HG03520 (cell line): ENCODE results near the gene CORO2A.
A peak's percentile ranks its signal among the peaks of the same experiment; 100 is the strongest.
"Not testable (repeated sequence)": the region's sequence is repeated elsewhere in the genome, so short reads cannot be mapped to it uniquely, and the experiment has no call there.

ENCODE experiments used
- ATAC-seq: cut with Tn5 transposase; IDR thresholded peaks from one replicate; pipeline ENCODE4 v1.9.1; 2021; ENCODE audit warnings: mild to moderate bottlenecking, moderate library complexity; ENCODE audit not compliant: unreplicated experiment

Gene CORO2A

DNA sequence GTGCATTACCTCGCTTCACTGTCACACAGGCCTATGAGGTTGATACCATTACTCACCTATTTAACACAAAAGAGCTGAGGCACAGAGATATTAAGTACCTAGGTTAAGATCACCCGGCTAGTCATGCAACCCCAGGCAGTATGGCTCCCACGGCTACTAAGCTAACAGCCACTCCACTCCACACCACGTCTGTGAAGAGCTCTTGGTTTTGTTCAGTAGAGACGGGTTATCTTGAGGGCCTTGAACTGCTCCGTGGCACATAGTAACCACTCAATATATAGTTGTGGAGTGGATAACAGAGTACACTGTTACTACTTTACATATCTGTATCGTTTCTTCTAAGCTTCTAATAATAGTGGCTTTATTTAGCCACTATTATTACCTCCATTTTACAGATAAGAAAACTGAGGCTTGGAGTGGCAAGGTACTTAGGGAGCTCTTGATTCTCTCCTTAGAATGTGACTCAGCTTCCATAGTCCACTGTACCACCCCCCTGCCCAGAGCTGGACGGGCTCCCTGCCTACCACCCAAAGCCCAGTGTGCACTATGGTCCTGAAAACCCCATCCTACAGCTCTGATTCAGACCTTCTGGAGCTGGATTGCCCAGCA is 1.0 kb upstream of the CORO2A start:
- ATAC-seq: no peak

DNA sequence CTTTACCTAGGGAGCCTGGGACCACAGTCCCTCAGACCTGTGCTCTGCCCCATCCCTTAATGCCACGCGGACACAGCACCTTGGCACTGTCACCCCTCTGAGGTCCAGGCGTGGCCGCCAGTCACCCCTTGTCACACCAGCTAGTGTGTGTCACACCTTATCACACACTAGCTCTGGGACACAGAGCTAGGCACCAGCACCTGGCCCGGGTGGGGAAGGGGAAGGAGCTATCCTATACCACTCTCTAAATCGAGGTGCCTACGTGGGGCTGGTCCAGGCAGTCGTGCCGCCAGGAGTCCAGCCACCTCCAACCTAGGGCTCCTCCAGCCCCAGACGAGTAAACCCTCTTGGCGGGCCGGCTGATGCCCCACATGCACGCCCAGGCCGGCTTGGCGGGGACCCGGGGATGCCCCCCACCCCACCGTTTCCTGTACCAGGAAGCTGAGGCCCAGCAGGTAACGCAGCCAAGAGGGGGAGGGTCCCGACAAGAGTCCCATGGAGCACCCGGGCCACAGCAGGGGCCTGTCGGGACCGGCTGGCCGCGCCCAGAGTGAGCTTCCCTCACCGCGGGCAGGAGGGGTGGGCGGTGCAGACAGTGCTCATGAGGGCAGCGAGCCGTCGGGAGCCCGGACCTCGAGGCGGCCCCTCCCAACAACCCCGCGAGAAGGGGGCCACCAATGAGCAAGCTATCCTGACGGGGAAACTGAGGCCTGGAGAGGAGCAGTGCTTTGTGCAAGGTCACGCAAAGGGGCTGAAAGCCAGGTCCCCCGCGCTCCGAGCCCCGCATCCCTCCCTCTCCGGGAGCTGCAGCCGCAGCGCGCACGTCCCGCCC is 550 bp downstream of the CORO2A start:
- ATAC-seq: peak; percentile 21

DNA sequence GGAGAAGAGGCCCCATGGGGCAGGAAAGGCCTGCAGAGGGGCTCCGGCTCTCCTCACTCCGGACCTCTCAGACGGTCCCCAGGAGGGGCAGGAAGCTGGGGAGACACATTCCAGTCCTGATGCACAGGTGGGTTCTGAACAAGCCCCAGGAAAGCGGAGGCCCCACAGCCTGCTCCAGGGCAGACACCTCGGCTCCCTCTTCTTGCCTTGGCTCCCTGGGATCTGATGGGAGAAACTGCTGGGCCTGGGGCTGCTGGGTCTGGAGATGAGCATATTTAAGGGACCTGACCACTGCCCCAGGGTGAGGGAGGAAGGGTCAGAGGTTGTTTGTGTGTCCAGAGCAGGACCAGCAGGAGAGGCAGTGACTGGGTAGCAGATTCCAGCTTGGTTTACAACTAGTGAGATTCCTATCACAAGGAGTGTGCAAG is 1.2 kb downstream of the CORO2A start:
- ATAC-seq: no peak

DNA sequence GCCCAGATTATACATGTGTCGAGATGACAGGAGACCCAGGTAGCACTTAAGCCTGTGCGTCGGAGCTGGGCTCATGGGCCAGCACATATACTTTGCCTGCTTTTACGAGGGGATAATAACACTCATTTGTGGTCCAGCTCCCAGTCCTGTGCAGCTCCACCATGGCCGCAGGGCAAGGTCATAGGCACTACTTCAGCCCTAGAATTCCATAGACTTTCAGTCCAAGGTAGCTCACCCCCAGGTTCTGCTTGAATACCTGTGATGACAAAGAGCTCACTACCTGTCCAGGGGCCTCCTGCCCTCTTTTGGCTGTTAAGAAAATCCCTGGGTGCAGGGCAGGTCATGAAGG is 1.7 kb downstream of the CORO2A start:
- no peak for ATAC-seq

DNA sequence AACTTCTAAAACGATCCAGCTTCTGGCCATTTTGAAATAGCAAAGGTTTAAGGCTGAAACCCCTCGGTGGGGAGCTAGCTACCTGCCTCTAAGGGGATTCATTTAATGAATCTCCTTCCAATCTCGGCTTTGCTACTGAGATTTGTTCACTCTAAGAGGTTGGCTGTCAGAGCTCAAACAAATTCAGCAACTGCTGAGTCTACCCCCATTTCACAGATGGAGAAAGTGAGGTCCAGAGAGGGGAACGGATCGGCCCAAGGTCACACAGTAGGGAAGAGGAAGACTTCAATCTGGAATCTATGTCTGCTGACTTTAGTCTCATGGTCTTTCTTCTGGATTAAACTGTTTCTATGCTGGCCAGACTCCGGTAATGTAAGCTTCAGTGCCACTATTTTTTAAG is 3.0 kb downstream of the CORO2A start:
- ATAC-seq: no peak

DNA sequence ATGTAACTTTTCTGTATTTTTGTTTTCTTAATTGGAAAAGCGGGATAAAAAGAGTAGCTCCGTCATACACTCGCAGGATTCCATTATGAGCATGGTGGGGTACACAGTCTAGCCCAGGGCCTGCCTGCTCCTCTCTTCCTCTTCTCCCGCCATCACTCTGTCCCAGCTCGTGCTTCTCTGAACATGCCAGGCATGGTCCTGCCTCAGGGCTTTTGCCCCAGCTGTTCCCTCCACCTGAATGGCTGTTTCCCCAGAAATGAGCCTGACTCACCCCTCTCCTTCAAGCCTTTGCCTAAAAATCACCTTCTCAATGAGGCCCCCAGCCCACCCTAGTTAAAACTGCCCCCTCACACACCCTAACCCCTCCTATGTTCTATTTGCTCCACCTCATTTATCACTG is 4.5 kb downstream of the CORO2A start:
- no peak for ATAC-seq

DNA sequence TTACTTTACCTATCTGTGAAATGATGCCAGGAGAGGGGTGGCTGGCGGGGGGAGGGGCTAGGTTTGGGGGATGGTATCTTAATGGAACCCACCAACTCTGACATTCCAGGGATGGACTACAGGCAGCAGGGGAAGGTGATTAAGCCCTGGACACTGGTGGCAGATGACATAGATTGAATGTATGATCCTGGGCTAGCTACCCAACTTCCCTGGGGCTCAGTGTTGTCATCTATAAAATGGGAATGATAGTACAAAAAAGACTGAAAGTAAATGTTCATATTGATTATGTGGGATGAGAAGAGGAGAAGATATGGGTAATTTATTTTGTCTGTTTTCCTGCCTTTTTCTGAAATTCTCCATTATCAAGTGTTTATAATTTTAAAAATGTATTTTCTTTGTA is 6.2 kb downstream of the CORO2A start:
- no peak for ATAC-seq

DNA sequence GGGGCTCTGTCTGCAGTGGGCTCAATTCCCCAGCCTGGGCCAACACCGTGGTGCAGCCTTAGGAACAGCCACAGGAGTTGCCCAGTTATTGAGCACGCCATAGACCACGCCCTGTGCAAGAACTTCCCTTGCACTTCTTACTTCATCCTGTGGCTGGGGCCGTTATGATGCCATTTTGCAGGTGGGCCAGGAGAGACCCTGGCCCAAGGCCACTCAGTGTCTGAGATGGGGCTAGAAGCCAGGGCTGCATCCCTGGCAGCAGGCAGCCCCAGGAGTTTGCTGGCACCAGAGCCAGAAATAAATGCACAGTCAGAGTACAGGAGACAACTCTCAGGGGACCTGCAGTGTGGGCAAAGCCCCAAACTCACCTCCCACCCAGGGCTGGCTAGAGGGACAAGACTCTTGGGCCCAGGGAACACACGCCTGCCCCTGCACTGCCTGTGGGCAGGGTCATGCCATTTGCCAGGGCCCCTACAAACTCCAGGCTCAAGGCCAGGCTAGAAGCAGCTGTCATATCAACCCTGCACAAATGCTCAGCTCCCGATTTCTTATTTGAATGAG is 6.7 kb downstream of the CORO2A start:
- no peak for ATAC-seq

DNA sequence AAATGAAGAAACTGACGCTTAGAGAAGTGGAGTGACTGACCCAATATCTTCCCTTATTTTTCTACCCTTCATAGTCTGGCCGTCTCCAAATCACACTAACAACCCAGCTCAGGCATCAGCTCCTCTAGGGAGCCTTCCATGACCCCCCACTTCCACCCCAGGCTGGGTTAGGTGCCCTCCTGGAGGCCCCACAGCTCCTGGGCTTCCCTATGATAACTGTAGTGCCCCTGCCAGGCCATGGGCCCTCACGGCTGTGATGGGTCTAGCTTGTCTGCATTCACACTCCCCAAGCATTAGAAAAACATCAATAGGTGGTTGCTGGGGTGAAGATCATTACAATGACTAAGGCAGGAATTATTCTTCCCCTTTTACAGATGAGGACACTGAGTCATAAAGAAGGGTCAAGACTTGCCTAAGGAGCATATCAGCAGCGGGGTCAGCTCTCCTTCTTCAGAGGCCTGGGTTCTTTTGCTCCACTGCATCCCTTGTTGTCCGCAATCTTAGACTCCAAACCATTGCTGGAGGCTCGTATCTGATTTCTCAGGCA is 7.3 kb downstream of the CORO2A start:
- ATAC-seq: no peak

DNA sequence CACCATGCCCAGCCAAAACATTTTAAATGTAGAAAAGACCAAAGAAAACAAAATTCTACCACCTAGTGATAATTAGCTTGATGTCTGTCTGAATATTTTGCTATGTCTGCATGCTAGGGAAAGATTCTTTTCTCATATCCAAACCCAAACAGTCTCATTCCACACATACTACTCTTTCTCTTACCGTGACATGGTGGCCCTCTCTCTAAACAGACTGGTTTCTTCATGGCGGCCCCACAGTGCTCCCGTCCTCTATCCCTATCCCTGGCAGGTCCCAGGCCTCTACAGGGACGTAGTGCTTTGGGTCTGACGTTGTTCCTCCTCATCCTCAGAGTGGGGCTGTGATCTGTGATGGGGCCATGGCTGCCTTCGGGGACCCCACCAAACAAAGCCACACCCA is 8.1 kb downstream of the CORO2A start:
- ATAC-seq: no peak

DNA sequence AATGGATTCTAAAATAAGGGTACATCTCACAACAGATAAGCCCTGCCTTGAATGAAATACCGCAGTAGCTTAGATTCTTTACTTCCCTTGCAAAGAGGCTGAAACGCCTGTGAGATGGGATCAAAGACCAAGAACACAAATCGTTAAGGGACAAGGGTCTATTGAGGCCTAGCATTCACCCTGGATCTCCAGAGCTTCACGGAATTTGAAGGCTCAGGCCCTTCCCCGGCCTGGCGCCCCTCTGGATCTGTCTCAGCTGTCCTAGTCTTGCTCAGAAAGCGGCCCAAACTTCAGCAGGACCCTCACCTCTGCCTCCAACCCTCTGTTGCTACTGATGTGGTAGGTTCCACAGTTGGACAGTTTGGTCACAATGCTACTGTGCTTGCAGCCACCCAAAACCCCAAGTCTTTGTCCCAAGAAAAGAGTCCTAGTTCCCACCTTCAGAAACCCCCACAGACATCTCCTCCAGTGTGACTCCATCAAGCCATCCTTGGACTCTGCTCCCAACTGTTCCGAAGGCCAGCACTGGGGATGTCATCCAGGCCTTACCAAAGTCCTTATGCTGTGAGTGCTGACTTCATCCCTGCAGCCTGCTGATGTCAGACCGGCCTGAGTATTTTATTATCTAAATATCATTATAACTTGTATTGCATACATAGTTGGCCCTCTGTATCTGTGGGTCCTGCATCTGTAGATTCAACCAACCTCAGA is 9.4 kb downstream of the CORO2A start:
- ATAC-seq: no peak

DNA sequence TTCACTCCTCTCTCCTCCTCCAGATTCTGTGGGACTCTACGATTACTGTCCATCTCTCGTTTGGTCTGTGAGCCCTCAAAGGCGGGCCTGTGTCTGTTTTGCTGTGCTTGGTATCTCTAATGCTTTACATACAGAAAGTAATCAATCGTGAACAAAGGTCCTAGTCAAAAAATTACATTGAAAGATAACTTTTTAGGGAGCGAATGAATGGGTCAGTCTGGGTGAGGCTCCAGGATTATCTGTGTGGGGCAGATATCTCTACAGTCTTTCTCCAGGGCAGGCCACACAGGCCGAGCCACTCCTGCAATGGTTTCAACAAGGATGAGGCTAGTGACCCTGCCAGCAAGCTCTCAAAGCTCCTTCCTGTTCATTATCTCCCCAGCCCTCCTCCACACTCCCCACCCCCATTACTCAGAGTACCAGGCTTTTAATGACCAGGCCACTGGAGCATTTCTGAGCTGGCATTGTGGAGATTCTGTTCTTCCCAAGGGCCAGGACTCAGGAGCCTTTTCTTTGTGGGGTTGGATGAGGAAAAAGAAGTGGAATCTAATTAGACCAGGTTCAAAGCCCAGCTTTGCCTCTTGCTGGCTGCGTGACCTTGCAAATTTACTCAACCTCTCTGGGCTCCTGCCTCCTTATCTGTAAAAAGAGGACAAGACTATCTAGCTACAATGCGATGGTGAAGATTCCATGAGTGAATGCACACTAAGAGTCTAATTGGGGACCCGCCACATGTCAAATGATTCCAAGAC is 10.2 kb downstream of the CORO2A start:
- ATAC-seq: no peak

DNA sequence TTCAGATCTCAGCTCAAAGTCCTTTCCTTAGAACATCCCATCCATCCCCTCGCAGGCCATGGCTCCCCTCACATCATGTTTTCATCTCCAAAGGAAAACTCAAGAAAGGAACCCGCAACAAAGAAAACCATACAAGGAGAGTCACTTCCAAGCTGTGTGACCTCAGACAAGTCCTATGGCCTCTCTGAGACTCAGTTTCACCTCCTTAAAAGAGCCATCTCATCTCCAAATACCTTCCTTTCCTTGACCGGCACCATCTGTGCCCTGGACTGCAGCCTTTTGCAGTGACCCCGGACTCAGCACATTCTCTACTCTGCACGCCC is 10.7 kb downstream of the CORO2A start:
- ATAC-seq: no peak

DNA sequence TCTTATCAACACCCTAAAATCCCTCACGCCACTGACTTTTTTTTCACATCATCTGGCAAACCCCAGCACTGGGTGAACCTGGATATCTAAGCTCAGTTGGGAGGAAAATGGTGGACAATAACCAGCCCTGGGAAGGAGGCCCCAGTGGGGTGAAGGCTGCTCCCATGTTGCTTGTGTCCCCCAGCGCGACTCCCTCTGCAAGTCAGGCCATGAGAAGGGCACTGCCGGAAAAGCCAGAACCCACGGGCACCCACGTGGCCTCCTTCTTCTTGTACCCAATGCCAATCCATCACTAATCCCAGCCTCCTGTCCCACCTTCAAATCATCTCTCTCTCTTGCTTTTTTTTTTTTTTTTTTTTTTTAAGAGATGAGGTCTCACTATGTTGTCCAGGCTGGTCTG is 11.4 kb downstream of the CORO2A start:
- ATAC-seq: no peak

DNA sequence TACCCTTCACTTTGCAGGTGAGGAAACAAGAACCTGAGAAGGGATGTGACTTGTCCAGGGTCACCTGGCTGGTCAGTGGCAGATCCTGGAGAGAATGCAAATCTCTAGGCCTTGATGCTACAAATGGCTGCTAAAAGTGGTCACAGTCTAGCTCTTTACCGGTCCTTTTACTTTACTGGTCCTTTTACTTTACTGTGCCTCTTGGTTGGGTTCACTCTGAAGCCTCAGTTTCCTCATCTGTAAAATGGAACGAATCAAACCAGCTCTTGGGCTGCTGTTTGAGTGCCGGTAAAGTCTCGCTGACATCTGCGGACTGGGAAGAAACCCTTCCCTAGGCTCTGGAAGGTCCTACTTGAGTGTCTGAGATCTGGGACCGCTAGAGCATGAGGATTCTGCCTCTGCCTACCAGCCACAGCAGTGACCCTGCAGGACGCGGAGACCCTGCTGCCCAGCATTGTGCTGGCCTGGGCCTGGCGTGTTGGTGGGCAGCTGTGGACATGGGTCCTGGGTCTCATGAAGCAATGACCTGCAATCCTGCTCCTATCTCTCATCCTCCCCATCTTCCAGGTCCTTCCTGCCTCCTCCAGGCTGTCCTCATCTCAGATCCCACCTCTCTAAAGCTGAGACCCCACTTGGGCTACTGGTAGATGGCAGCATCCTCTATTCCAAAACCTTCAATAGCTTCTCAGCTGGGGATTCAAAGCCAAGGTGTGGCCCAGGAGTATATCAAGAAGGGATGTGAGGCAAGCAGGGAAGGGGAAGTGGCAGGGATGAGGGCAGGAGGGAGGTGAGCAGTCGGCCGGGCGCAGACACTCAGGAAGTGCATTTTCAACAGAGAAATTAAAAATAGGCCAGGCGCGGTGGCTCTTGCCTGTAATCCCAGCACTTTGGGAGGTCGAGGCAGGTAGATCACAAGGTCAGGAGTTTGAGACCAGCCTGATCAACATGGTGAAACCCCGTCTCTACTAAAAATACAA is 13.3 kb downstream of the CORO2A start:
- no peak for ATAC-seq

DNA sequence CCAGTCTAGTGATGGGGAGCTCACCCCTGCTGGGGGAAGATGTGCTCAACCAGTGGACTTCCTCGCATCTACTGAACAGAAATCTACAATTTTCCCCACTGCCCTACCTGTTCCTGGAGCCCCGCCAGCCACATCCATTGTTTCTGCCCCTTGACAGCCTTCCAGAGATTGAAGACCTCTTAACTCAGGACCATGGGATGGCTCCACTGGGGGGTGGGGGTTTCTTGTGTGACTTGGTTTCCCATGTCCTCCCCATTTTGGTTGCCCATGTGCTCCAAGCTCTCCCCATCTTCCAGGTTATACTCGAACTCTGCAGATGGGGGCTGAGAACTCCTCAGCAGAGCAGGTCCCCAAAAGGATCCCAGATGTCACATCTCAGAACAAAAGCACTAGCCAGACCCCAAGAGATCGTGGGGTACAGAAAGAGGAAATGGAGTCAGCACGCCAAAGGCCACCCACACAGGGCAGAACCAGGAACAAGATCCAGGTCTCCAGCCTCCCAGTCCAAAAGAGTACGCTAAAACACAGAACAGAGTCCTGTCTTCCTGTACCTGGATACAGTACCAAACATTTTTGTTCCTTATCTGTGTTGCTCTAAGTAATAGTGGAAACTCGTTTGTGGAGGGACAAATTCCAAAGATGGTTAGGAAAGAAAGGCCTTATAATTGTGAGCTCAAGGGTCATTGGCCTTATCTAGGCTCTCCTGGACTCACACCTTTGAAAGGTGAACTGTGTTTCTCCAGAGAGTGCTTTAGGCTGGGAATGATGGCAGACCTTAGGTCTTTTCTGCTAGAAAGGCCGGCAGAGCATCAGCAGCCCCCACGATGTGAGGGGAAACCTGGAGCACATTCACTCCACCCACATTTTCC is 15.8 kb downstream of the CORO2A start:
- no peak for ATAC-seq

DNA sequence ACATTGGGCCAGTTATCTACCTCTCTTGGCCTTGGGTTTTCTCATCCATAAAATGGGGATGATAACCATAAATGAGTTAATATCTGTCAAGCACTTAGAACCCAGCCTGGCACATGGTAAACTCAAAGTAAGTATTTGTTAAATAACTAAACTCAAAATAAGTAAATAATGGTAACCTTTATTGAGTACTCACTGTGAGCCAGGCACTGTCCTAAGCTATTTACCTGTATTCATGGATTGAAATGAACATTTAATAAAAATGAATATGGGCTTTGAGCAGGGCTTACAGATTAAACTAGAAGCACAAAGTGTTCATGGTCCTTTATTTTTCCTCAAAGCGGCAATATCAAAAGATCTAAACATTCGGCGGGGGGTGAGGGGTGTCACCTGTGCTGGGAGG is 16.7 kb downstream of the CORO2A start:
- ATAC-seq: no peak

DNA sequence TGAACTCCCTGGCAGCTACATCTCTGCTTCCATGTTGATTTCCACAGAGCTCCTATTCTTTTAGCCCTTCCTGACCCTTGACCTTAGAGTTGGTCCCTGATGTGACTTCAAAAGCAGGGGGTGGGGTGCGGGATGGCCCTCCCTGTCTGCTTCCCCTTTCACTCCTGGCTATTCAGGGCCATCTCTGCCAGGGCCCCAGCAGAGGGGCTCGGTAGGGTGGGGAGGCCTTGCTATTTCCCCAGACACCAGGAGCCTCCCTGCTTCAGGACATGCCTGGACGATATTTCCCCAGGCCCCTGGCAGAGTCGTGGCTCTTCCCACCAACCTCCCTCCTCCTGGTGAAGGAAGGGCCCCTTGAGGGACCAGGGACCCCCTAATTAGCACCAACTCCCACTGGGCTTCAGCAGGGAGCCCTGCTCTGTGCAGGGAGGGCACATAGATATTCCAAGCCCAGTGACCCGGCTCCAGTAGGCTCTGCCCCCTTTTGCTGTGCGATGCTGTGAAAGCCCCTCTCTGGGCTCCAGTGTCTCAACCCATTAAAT is 17.3 kb downstream of the CORO2A start:
- ATAC-seq: no peak

DNA sequence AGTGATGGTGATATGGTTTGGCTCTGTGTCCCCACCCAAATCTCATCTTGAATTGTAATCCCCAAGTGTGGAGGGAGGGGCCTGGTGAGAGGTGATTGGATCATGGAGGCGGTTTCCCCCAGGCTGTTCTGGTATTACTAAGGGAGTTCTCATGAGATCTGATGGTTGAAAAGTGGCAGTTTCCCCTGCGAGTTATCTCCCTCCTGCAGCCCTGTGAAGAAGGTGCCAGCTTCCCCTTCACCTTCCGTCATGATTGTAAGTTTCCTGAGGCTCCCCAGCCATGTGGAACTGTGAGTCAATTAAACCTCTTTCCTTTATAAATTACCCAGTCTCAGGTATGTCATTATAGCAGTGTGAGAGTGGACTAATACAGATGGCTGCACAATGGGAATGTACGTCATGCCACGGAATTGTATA is 17.9 kb downstream of the CORO2A start:
- not testable (repeated sequence) for ATAC-seq
